ENCODE measurements around the gene SHCBP1L. TPM values are rescaled to one million over a fixed set of nuclear protein-coding genes. Genes with fewer than 3 reads are reported as not detected.

The SHCBP1L gene
- total and polyA plus RNA-seq, 11 donors, result 0.31 TPM; not detected in 10

DNA sequence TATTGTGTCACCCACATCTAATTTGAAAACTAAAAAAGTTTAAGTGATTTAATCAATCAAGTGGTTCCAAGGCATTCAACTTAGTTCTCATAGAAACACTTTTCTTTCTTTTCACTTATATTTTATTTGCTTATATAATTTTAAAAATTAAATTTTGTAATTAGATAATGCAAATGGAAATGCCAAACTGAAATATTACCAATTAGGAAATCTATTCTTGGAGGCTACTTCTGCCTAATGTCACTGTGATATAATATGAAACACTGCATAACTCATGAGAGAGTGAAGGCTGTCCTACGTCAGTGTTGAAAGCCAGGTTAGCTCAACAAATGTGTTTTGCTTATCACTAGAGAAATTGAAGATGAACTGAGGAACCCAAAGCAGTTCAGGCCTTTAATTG lies 18.3 kb upstream of the SHCBP1L start:
- no peak for DNase-seq
- WGBS, 4 donors, result 60 to 67% (median 63%) methylated on average over 1 of the region's 1 CpG
- H3K4me1 ChIP-seq, result no peaks in the 10 kb centered on the region
- no peak overlapping the region for H3K27ac ChIP-seq
- H3K4me3 ChIP-seq, result no peak overlapping the region
- ATAC-seq, result no peak
- intact Hi-C loops (cut with DNase I), result no loop called here
- H3K27me3 ChIP-seq, result no peaks in the 10 kb centered on the region
- H3K9me3 ChIP-seq, result no peaks in the 10 kb centered on the region
- TF ChIP-seq POLR2A (IDR thresholded peaks at IDR 0.05), result no peak
- TF ChIP-seq, protein P1, sequence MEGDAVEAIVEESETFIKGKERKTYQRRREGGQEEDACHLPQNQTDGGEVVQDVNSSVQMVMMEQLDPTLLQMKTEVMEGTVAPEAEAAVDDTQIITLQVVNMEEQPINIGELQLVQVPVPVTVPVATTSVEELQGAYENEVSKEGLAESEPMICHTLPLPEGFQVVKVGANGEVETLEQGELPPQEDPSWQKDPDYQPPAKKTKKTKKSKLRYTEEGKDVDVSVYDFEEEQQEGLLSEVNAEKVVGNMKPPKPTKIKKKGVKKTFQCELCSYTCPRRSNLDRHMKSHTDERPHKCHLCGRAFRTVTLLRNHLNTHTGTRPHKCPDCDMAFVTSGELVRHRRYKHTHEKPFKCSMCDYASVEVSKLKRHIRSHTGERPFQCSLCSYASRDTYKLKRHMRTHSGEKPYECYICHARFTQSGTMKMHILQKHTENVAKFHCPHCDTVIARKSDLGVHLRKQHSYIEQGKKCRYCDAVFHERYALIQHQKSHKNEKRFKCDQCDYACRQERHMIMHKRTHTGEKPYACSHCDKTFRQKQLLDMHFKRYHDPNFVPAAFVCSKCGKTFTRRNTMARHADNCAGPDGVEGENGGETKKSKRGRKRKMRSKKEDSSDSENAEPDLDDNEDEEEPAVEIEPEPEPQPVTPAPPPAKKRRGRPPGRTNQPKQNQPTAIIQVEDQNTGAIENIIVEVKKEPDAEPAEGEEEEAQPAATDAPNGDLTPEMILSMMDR (IDR thresholded peaks at IDR 0.05), result no peak
- no peaks in the 10 kb centered on the region for H3K36me3 ChIP-seq

DNA sequence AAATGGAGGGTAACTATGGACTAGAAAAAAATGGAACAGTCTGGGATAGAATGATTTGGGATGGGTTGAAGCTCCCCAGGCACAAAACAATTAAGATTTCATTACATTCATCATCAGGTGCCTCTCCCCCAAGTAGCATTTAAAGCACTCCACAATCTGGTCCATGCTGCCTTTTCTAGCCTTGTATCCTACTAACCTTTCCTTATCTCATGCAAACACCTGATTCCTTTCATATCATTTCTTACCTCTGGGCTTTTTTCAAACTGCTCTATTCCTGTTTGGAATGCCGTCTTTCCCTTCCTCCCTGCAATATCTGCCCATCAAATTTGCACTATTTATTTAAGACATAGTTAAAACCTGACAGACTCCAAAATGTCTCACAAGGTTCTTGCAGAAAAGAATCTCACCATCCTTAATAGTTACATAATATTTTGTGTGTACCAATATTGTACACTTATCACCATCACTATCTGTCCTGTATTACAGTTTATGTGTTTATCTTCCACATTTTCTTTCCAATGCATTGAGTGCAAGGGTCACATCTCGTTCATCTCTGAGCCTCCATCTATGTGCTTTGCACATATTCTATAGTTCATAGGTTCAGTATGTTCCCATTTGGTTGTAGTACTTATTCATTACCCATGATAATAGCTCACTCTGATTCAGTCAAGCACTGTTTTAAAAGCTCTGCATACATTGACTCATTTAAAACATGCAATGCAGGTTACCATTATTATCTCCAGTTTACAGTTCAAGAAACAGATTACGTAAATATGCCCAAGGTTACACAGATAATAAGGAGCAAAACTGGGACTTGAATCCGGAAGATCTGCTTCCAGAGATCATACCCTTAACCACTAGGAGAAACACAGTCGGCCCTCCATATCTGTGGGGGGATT lies 16.1 kb upstream of the SHCBP1L start:
- TF ChIP-seq POLR2A (IDR thresholded peaks at IDR 0.05), result no peak
- TF ChIP-seq, protein P1 (IDR thresholded peaks at IDR 0.05), result no peak
- Histone ChIP-seq H3K27ac (no peak overlapping the region), H3K36me3 (no peaks in the 10 kb centered on the region), H3K27me3 (no peaks in the 10 kb centered on the region), H3K4me3 (no peak overlapping the region), H3K9me3 (no peaks in the 10 kb centered on the region), H3K4me1 (no peaks in the 10 kb centered on the region)
- DNase-seq (no peak), ATAC-seq (no peak)
- intact Hi-C loops (cut with DNase I), result loop anchor here in 3 of 10 donors (5.0 to 10.0 kb wide), 4 partner anchors 56 to 348 kb away; partner anchors contain the start of gene LAMC1 (in 2 of the 3)
- WGBS, 4 donors, result 78 to 92% (median 91%) methylated on average over 5 of the region's 5 CpGs

DNA sequence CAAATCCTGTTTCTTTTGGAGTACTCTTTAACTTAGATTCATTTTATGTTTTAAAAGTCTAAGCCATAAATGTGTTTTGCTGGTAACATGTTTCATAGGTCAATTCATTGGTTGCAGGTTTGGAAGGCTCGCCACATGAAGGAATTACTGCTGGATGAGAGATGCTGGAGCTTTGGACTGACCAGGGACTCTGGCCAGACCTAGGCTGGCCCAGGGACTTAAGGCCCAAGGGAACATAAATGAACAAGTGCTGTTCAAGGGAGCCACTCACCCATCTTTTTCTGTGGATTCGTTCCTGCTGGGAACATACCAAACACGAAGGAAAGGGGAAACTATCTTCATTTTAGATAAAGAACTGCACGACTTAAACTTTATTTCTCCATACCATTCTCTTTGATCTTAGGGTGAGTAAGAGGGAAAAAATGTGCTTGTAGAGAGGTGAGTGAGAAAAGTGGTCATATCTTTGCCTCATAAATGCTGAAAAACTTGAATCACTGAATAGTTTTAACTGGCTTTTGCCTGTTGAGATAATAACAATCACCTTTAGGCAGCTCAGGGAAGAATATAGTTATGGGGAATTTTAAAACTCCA lies 15.3 kb upstream of the SHCBP1L start:
- DNase-seq, result no peak
- H3K4me1 ChIP-seq, result peaks cover 0 to 2% (median 0%) of the 10 kb centered on the region in 12 donors
- intact Hi-C loops (cut with DNase I), result loop anchor here in 3 of 10 donors (5.0 to 10.0 kb wide), 4 partner anchors 57 to 349 kb away; partner anchors contain the start of gene LAMC1 (in 2 of the 3)
- H3K27me3 ChIP-seq, result no peaks in the 10 kb centered on the region
- no peak overlapping the region for H3K27ac ChIP-seq
- TF ChIP-seq POLR2A (IDR thresholded peaks at IDR 0.05), result no peak
- TF ChIP-seq, protein P1 (IDR thresholded peaks at IDR 0.05), result no peak
- H3K36me3 ChIP-seq, result no peaks in the 10 kb centered on the region
- H3K4me3 ChIP-seq, result no peak overlapping the region
- no peaks in the 10 kb centered on the region for H3K9me3 ChIP-seq
- no peak for ATAC-seq
- 60 to 79% (median 76%) methylated on average over 4 of the region's 4 CpGs for WGBS, 4 donors

DNA sequence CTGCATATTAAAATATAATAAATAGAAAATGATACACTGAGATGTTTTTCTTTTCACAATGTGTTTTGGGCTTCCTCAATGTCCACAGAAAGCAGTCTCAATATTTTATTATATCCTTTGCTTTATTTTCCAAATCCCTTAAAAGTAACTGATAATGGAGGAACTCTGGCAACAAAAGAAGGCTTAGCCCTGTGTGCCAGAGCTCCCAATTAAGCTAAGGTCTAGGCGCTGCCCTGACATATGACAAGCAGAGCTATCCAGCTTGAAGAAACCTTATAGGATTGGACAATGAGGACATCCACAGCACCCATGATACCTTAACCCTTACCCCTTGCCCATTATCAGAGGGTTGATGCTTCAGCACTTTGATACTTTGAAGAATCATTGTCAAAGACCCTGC lies 12.9 kb upstream of the SHCBP1L start:
- H3K4me1 ChIP-seq, result peaks cover 0 to 12% (median 5%) of the 10 kb centered on the region in 12 donors
- H3K4me3 ChIP-seq, result no peak overlapping the region
- H3K27ac ChIP-seq, result no peak overlapping the region
- 88 to 96% (median 96%) methylated on average over 1 of the region's 1 CpG for WGBS, 4 donors
- ATAC-seq (no peak), DNase-seq (no peak)
- intact Hi-C loops (cut with DNase I), result loop anchor here in 3 of 10 donors (5.0 to 10.0 kb wide), 4 partner anchors 59 to 351 kb away; partner anchors contain the start of gene LAMC1 (in 2 of the 3)
- H3K9me3 ChIP-seq, result no peaks in the 10 kb centered on the region
- TF ChIP-seq POLR2A (IDR thresholded peaks at IDR 0.05), result no peak
- TF ChIP-seq, protein P1 (IDR thresholded peaks at IDR 0.05), result no peak
- H3K36me3 ChIP-seq, result no peaks in the 10 kb centered on the region
- H3K27me3 ChIP-seq, result no peaks in the 10 kb centered on the region

Measured in heart left ventricle (tissue), 16 donors.